Measurements from ENCODE around the gene STK11.

Gene STK11

GRCh38 chr19:1205114-1206099 lies at the start of gene STK11:
STK11 (plus strand) TSS chr19:1205778; CDS start chr19:1206914, 1,136 bp downstream.
- TF ChIP-seq CTCF (IDR thresholded peaks at IDR 0.05) = no peak

- no peak for TF ChIP-seq CTCF (IDR thresholded peaks at IDR 0.05)
Measured at GRCh38 chr19:1156305-1156801, 49.2 kb upstream of the STK11 start.

- TF ChIP-seq CTCF (IDR thresholded peaks at IDR 0.05) = no peak
Measured at GRCh38 chr19:1156830-1157615, 48.6 kb upstream of the STK11 start.

GRCh38 chr19:1157931-1158884 lies 47.4 kb upstream of the STK11 start:
- TF ChIP-seq CTCF (IDR thresholded peaks at IDR 0.05) = no peak

GRCh38 chr19:1158885-1159448 lies 46.6 kb upstream of the STK11 start:
- no peak for TF ChIP-seq CTCF (IDR thresholded peaks at IDR 0.05)

- no peak for TF ChIP-seq CTCF (IDR thresholded peaks at IDR 0.05)
Measured at GRCh38 chr19:1159864-1160595, 45.5 kb upstream of the STK11 start.

Data from LNCAP (cell line).